ENCODE measurements around the gene LXN. TPM values are rescaled to one million over a fixed set of nuclear protein-coding genes. Genes with fewer than 3 reads are reported as not detected.

LXN gene
- total RNA-seq, 1 donor from 2014 or later, result 6.8 TPM

DNA sequence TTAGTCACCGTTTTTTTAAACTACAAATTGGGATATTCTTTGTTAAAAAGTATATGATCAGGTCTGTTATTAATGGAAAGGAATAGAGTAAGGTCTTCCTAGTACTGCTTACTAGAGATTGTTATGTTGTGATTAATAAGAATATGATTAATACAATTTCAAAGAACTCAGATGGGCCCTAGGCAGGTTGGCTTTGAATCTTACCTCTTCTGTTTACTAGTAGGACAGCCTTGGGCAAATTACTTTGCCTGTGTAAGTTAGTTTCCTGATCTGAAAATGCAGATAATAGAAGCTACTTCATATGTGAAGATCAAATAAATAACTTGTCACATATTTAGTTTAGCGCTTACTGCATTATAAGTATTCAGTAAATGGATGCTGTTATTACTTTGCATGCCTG, 21.3 kb downstream of the LXN start:
- Histone ChIP-seq H3K36me3 (ENCODE audit: control insufficient read depth, insufficient read depth, low read length) (no peaks in the 10 kb centered on the region), H3K4me3 (ENCODE audit: low read depth, low read length) (no peak overlapping the region), H3K27me3 (ENCODE audit: control insufficient read depth, insufficient read depth, low read length) (no peaks in the 10 kb centered on the region)
- TF ChIP-seq, protein P1, sequence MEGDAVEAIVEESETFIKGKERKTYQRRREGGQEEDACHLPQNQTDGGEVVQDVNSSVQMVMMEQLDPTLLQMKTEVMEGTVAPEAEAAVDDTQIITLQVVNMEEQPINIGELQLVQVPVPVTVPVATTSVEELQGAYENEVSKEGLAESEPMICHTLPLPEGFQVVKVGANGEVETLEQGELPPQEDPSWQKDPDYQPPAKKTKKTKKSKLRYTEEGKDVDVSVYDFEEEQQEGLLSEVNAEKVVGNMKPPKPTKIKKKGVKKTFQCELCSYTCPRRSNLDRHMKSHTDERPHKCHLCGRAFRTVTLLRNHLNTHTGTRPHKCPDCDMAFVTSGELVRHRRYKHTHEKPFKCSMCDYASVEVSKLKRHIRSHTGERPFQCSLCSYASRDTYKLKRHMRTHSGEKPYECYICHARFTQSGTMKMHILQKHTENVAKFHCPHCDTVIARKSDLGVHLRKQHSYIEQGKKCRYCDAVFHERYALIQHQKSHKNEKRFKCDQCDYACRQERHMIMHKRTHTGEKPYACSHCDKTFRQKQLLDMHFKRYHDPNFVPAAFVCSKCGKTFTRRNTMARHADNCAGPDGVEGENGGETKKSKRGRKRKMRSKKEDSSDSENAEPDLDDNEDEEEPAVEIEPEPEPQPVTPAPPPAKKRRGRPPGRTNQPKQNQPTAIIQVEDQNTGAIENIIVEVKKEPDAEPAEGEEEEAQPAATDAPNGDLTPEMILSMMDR (IDR thresholded peaks at IDR 0.05; ENCODE audit: insufficient read depth, low read length, severe bottlenecking), result no peak
- no peak for DNase-seq (ENCODE audit: low read depth)
- FAIRE-seq, result no peak

DNA sequence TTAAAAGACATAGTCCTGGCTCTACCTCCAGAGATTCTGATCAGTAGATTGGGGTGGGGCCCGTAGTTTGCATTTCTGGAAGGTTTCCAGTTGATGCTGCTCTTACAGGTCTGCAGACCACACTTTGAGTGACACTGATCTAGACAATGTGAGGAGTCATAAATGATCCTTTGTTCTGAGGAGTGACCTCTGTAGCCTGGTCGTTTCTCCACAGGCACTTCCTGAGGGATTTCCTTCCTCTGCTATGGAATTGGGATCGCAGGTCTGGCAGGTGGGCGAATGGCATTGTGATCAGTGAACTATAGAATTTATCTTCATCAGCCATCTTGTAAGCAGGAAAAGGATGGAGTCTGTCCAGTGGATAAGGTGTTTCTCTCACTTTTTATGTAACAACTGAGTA, 22.7 kb downstream of the LXN start:
- TF ChIP-seq, protein P1 (IDR thresholded peaks at IDR 0.05; ENCODE audit: insufficient read depth, low read length, severe bottlenecking), result no peak
- Histone ChIP-seq H3K36me3 (ENCODE audit: control insufficient read depth, insufficient read depth, low read length) (no peaks in the 10 kb centered on the region), H3K27me3 (ENCODE audit: control insufficient read depth, insufficient read depth, low read length) (no peaks in the 10 kb centered on the region), H3K4me3 (ENCODE audit: low read depth, low read length) (no peak overlapping the region)
- DNase-seq (ENCODE audit: low read depth), result no peak
- FAIRE-seq, result no peak

DNA sequence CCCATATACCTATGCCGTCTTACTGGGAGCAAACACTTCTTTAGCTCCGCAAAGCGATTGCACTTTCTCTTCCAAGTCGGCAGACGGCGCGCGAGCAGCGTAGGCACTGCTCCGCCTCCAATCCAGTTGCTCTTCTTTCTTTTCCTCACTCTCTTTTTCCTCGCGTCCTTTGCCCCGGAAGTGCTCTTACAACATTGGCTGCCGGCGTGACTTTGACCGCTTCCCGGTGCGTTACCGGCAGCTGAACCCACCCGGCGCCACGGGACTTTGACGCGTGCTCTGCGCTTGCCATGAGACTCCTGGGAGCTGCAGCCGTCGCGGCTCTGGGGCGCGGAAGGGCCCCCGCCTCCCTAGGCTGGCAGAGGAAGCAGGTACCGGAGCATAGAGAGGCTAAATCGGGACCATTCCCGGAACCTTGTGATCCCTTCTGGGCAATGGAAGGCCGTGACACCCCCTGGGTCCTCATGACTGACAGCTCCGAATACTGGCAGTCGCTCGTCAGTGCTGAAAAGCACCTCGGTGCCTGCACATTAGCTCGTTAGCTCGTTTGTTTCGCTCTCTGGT, 28.0 kb downstream of the LXN start, which contains the start of gene GFM1:
GFM1 (plus strand) TSS at position 183 of the 564 bp plus-strand sequence; CDS start at position 291, 108 bp downstream.
- Histone ChIP-seq H3K4me3 (ENCODE audit: low read depth, low read length) (peak within 1 kb of the TSS; percentile 77), H3K27me3 (ENCODE audit: control insufficient read depth, insufficient read depth, low read length) (no peaks in the 10 kb centered on the region), H3K36me3 (ENCODE audit: control insufficient read depth, insufficient read depth, low read length) (no peaks in the 10 kb centered on the region)
- FAIRE-seq, result peak; percentile 13
- DNase-seq (ENCODE audit: low read depth), result peak; percentile 90
- TF ChIP-seq, protein P1 (IDR thresholded peaks at IDR 0.05; ENCODE audit: insufficient read depth, low read length, severe bottlenecking), result peak; percentile 97

DNA sequence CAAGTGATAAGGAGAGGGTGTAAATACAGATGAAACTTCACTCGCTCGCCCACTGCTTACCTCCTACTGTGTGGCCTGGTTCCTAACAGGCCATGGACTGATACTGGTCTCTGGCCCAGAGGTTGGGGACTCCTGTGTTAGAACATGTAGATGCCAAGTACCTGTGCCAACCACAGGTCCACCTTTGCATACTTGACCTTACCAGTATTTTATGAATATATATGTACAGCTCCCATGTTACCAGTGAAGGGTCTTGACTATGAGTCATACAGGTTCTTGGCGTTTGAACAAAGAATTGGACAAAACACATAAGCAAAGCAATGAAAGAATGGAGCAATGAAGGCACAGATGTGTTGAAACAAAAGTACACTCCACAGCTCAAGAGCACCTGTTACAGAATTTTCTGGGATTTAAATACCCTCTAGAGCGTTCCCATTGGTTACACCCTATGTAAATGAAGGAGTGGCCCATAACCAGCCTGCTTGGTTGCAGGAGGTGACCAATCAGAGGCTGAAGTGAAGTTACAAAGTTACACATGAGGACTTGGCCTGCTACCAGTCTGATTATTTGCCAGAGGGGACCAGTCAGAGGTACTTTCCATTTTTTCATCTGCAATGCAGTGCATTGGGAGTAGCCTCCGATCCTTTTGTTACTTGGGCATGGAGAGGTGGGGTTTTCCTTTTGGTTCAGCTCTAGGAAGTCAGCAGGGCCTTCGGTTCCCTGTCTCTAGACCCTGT, 29.8 kb downstream of the LXN start:
- FAIRE-seq (no peak), DNase-seq (ENCODE audit: low read depth) (no peak)
- H3K27me3 ChIP-seq (ENCODE audit: control insufficient read depth, insufficient read depth, low read length), result no peaks in the 10 kb centered on the region
- TF ChIP-seq, protein P1 (IDR thresholded peaks at IDR 0.05; ENCODE audit: insufficient read depth, low read length, severe bottlenecking), result no peak
- H3K36me3 ChIP-seq (ENCODE audit: control insufficient read depth, insufficient read depth, low read length), result no peaks in the 10 kb centered on the region
- H3K4me3 ChIP-seq (ENCODE audit: low read depth, low read length), result no peak overlapping the region

DNA sequence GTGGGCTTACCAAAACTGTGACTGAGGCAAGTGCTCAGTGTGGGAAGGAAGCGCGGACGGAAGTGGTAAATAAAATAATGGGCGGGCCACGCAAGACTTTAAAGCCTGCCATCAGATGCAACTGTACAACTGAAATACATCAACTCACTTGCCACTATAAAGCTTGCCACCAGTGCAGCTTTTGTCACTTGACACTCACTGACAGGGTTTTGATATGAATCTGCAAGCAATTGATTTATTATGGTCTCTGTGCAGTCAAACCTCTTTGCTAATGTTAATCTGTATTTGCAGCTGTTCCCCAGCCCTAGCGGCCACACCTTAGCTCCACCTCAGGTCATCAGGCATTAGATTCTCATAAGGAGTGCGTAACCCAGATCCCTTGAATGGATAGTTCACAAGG, 30.4 kb downstream of the LXN start:
- DNase-seq (ENCODE audit: low read depth) (no peak), FAIRE-seq (no peak)
- H3K36me3 ChIP-seq (ENCODE audit: control insufficient read depth, insufficient read depth, low read length), result no peaks in the 10 kb centered on the region
- no peak overlapping the region for H3K4me3 ChIP-seq (ENCODE audit: low read depth, low read length)
- TF ChIP-seq, protein P1 (IDR thresholded peaks at IDR 0.05; ENCODE audit: insufficient read depth, low read length, severe bottlenecking), result no peak
- no peaks in the 10 kb centered on the region for H3K27me3 ChIP-seq (ENCODE audit: control insufficient read depth, insufficient read depth, low read length)
